Thyroid gland (tissue), 4 donors: ENCODE results near the gene ZCWPW1. TPM values are rescaled to one million over a fixed set of nuclear protein-coding genes. Genes with fewer than 3 reads are reported as not detected.
A peak's percentile ranks its signal among the peaks of the same experiment; 100 is the strongest.
"Not testable (repeated sequence)": the region's sequence is repeated elsewhere in the genome, so short reads cannot be mapped to it uniquely, and the experiment has no call there.

Source experiments
- DNase-seq, 2 donors: peaks; one replicate each; pipeline ENCODE4 v3.0.0-alpha.2; 2019
- H3K27ac ChIP-seq, 3 donors: fragments of 200-600 bp; sonication (generic); 1 replicate in 2 of 3; 2 replicates in 1 of 3; pipeline ENCODE4 v1.5.1; 2016 to 2019; ENCODE audit warnings: mild to moderate bottlenecking in 1 of 3, moderate library complexity in 1 of 3
- H3K27me3 ChIP-seq: fragments of 200-600 bp; sonication (generic); one replicate; pipeline ENCODE4 v1.5.1; 2019
- H3K36me3 ChIP-seq, 2 donors: fragments of 200-600 bp; sonication (generic); one replicate each; pipeline ENCODE4 v1.5.1; 2016 to 2019
- H3K4me1 ChIP-seq, 2 donors: fragments of 200-600 bp; sonication (generic); one replicate each; pipeline ENCODE4 v1.5.1; 2017 to 2019
- H3K4me3 ChIP-seq, 3 donors: fragments of 200-600 bp; sonication (generic); replicated peaks in 1 of 3; 1 replicate in 2 of 3; 2 replicates in 1 of 3; pipeline ENCODE4 v1.5.1; 2016; ENCODE audit warnings: mild to moderate bottlenecking in 1 of 3
- H3K9me3 ChIP-seq: fragments of 200-600 bp; sonication (generic); one replicate; pipeline ENCODE4 v1.5.1; 2017
- POLR2A ChIP-seq, 2 donors: fragments of 450-650 bp; IDR thresholded peaks; one replicate each; pipeline ENCODE4 v1.6.1; 2017; ENCODE audit warnings: antibody characterized with exemption in 2 of 2, mild to moderate bottlenecking in 2 of 2, moderate library complexity in 1 of 2
- WGBS, 2 donors: methylation state at CpG; one replicate each; pipeline ENCODE4 v1.1.5; 2017; 5-methylcytosine and 5-hydroxymethylcytosine counted together
- intact Hi-C: fragments of 100-400 bp; cut with DNase I; formaldehyde crosslinking; loops from one replicate; pipeline ENCODE4 v1.15.1; 2023
- total RNA-seq, 4 donors: library from RNA; depleted of rRNA; stranded (reverse); fragments of >200 nt; gene quantifications; one replicate each; pipeline ENCODE4 v1.2.3, GENCODE V29; 2016
- TF ChIP-seq, protein P1 (sequence below), 6 experiments: fragments of 200-600 bp in 3 of 6; fragments of 450-650 bp in 3 of 6; sonication (generic) in 3 of 6; IDR thresholded peaks; one replicate each; pipeline ENCODE4 v1.5.1; 2016 to 2019; ENCODE audit warnings: antibody characterized with exemption in 6 of 6, mild to moderate bottlenecking in 2 of 6, inconsistent platforms in 1 of 6, moderate library complexity in 1 of 6

ZCWPW1 gene
- total RNA-seq, 4 donors from 2014 or later = 3.6 to 7.1 (median 4.3) TPM

DNA sequence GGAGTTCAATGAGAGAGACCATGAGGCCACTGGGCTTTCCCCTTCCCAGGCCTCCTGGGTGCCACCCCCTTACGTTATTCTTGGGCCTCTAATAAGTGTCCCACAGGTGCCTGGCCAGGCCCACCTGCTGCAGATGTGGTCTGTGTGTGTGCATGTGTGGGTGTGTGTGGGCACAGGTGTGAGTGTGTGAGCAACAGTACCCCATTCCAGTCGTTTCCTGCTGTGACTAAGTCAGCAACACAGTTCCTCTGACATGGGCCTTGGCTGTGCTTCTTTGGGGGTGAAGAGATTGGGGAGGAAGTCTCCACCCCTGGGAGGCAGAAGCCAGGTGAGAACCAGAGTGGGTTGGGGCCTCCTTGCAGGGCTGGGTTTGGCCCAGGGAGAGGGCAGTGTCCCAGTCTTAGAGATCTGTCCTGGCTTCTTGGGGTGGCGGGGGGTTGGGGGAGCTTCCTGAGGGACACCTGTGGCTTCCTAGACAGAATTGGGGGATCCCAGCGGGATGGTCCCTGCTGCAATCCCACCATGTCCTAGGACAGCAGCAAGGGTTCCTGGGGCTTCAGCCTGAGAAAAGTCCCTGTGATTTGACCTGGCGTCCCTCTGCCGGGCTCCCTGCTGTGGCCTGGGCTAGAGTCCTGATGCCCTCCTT is 74.7 kb downstream of the ZCWPW1 start:
- Histone ChIP-seq H3K27me3 (no peaks in the 10 kb centered on the region), H3K4me3 (no peak overlapping the region), H3K36me3 (peaks cover 60 to 79% of the 10 kb centered on the region in 2 donors), H3K9me3 (no peaks in the 10 kb centered on the region), H3K27ac (no peak overlapping the region), H3K4me1 (no peaks in the 10 kb centered on the region)
- intact Hi-C loops = no loop called here
- 95 to 98% methylated on average over 5 to 6 of the region's 6 CpGs for WGBS, 2 donors
- TF ChIP-seq POLR2A (IDR thresholded peaks at IDR 0.05) = no peak
- TF ChIP-seq, protein P1, sequence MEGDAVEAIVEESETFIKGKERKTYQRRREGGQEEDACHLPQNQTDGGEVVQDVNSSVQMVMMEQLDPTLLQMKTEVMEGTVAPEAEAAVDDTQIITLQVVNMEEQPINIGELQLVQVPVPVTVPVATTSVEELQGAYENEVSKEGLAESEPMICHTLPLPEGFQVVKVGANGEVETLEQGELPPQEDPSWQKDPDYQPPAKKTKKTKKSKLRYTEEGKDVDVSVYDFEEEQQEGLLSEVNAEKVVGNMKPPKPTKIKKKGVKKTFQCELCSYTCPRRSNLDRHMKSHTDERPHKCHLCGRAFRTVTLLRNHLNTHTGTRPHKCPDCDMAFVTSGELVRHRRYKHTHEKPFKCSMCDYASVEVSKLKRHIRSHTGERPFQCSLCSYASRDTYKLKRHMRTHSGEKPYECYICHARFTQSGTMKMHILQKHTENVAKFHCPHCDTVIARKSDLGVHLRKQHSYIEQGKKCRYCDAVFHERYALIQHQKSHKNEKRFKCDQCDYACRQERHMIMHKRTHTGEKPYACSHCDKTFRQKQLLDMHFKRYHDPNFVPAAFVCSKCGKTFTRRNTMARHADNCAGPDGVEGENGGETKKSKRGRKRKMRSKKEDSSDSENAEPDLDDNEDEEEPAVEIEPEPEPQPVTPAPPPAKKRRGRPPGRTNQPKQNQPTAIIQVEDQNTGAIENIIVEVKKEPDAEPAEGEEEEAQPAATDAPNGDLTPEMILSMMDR (IDR thresholded peaks at IDR 0.05) = no peak
- DNase-seq = no peak

DNA sequence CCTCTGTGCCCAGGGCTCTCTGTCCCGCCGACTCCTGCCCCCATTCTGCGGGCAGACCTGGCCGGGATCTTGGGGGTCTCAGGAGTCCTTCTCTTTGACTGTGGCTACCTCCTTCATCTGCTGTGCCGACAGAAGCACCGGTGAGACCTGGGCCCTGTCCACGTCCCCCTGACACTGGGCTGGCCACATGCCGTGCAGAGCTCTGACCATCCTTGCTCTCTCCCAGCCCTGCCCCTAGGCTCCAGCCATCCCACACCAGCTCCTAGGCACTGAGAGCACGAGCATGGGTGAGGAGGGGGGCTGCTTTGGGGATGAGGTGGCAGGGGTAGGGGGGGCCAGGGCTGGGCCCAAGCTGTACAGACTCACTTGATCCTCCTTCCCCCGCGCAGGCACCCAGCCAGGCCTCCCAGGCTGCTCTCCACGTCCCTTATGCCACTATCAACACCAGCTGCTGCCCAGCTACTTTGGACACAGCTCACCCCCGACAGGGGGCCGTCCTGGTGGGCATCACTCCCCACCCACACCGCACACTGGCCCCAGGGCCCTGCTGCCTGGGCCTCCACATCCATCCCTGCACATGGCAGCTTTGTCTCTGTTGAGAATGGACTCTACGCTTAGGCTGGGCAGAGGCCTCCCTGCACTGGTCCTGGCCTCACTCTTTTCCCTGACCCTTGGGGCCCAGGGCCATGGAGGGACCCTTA is 75.4 kb downstream of the ZCWPW1 start:
- DNase-seq = no peak
- Histone ChIP-seq H3K9me3 (no peaks in the 10 kb centered on the region), H3K27me3 (no peaks in the 10 kb centered on the region), H3K4me1 (no peaks in the 10 kb centered on the region), H3K27ac (no peak overlapping the region), H3K36me3 (peaks cover 58 to 77% of the 10 kb centered on the region in 2 donors), H3K4me3 (no peak overlapping the region)
- TF ChIP-seq POLR2A (IDR thresholded peaks at IDR 0.05) = no peak
- TF ChIP-seq, protein P1 (IDR thresholded peaks at IDR 0.05) = no peak
- 91 to 93% methylated on average over 5 to 14 of the region's 16 CpGs for WGBS, 2 donors
- intact Hi-C loops = no loop called here

DNA sequence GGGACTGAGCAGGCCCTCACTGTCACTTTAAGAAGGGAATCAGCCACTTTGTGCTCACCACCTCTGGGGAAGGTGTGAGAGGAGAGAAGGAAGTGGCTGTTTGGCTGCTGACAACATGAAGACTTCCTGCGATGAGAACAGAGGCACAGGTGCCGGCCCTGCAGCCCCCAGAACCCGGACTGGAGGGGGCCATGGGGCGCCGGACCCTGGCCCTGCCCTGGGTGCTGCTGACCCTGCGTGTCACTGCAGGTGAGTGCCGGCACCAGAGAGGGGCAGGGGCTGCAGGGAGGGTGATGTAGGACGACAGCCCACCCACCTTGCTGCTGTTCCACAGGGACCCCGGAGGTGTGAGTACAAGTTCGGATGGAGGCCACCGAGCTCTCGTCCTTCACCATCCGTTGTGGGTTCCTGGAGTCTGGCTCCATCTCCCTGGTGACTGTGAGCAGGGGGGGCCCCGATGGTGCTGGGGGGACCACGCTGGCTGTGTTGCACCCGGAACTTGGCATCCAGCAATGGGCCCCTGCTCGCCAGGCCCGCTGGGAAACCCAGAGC is 76.2 kb downstream of the ZCWPW1 start:
- peak in 1 of 2 donors; percentile 8 for TF ChIP-seq POLR2A (IDR thresholded peaks at IDR 0.05)
- H3K27ac ChIP-seq, H3K4me3 ChIP-seq, intact Hi-C loops, H3K27me3 ChIP-seq, H3K9me3 ChIP-seq, H3K4me1 ChIP-seq, DNase-seq: not testable (repeated sequence)
- peaks cover 64 to 77% of the 10 kb centered on the region in 2 donors for H3K36me3 ChIP-seq
- 85 to 100% methylated on average over 2 to 11 of the region's 18 CpGs for WGBS, 2 donors

DNA sequence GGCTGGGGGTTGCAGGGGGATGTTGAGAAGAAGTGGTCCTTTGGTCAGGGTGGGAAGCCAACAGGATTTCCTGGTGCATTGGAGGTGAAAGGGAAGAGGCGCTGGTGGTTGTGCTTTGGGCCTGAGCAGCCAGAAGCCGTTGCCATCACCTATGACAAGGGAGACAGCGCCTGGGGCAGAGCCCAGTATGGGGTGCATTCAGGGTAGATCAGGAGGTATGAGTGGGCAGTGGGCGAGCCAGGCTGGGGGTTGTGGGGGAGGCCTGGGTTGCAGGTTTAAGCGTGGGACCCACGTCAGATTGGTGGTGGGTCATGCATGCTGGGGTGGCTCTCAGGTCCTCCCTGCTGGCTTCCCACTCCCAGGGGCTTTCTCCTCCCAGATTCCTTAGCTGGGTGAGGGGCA is 76.8 kb downstream of the ZCWPW1 start:
- 77 to 84% methylated on average over 6 of the region's 6 CpGs for WGBS, 2 donors
- DNase-seq = no peak
- Histone ChIP-seq H3K4me3 (no peak overlapping the region), H3K4me1 (no peaks in the 10 kb centered on the region), H3K9me3 (no peaks in the 10 kb centered on the region), H3K27me3 (no peaks in the 10 kb centered on the region), H3K36me3 (peaks cover 64 to 77% of the 10 kb centered on the region in 2 donors), H3K27ac (no peak overlapping the region)
- TF ChIP-seq, protein P1 (IDR thresholded peaks at IDR 0.05) = no peak
- TF ChIP-seq POLR2A (IDR thresholded peaks at IDR 0.05) = no peak
- intact Hi-C loops = no loop called here

Other genes starting within 250 kb of the ZCWPW1 start
- 1 to 10 TPM in 1 of 4 donors, under 1 TPM in 1, not detected in 2; 0.42 to 2.6 TPM for gene PVRIG, start 208.8 kb downstream of the ZCWPW1 start, total RNA-seq
- gene SPDYE3, start 121.0 kb downstream of the ZCWPW1 start, total RNA-seq = not detected
- 10 to 100 TPM; 60.9 to 86.5 (median 73.9) TPM for gene PILRB, start 70.6 kb downstream of the ZCWPW1 start, total RNA-seq
- gene PILRA, start 55.2 kb downstream of the ZCWPW1 start, total RNA-seq = 1 to 10 TPM; 2.4 to 6.4 (median 4.4) TPM
- 10 to 100 TPM; 42.9 to 48.7 (median 45.6) TPM for gene MEPCE, start 1.1 kb upstream of the ZCWPW1 start, total RNA-seq
- gene PPP1R35, start 7.8 kb upstream of the ZCWPW1 start, total RNA-seq = 10 to 100 TPM; 28.4 to 67.2 (median 45.5) TPM
- 1 to 10 TPM in 1 of 4 donors, not detected in 3; 2.0 TPM for gene SPACDR, start 35.6 kb upstream of the ZCWPW1 start, total RNA-seq
- 10 to 100 TPM; 22.7 to 37.8 (median 27.9) TPM for gene TSC22D4, start 50.5 kb upstream of the ZCWPW1 start, total RNA-seq
- 1 to 10 TPM in 2 of 4 donors, under 1 TPM in 1, not detected in 1; 0.40 to 1.3 (median 1.0) TPM for gene NYAP1, start 55.2 kb upstream of the ZCWPW1 start, total RNA-seq
- 10 to 100 TPM; 26.1 to 34.6 (median 28.0) TPM for gene AGFG2, start 110.5 kb upstream of the ZCWPW1 start, total RNA-seq
- 1 to 10 TPM in 2 of 4 donors, not detected in 2; 1.5 to 6.2 TPM for gene SAP25, start 145.2 kb upstream of the ZCWPW1 start, total RNA-seq
- gene LRCH4, start 157.4 kb upstream of the ZCWPW1 start, total RNA-seq = 100 to 1,000 TPM in 1 of 4 donors, 10 to 100 TPM in 3; 55.0 to 107 (median 76.6) TPM
- gene FBXO24, start 157.6 kb upstream of the ZCWPW1 start, total RNA-seq = under 1 TPM; 0.13 to 0.88 (median 0.50) TPM
- gene PCOLCE, start 173.7 kb upstream of the ZCWPW1 start, total RNA-seq = 10 to 100 TPM; 12.9 to 36.3 (median 22.1) TPM
- gene MOSPD3, start 183.8 kb upstream of the ZCWPW1 start, total RNA-seq = 10 to 100 TPM in 3 of 4 donors, 1 to 10 TPM in 1; 9.1 to 22.7 (median 12.3) TPM
- gene TFR2, start 212.8 kb upstream of the ZCWPW1 start, total RNA-seq = under 1 TPM in 2 of 4 donors, not detected in 2; 0.22 to 0.27 TPM
- gene ACTL6B, start 227.7 kb upstream of the ZCWPW1 start, total RNA-seq = under 1 TPM in 1 of 4 donors, not detected in 3; 0.93 TPM
- gene GNB2, start 245.0 kb upstream of the ZCWPW1 start, total RNA-seq = 100 to 1,000 TPM; 168 to 221 (median 186) TPM